Stomach (tissue), 9 donors: ENCODE data around the gene RRAGD. TPM values are rescaled to one million over a fixed set of nuclear protein-coding genes. Genes with fewer than 3 reads are reported as not detected.

Experiments used
- DNase-seq, 2 donors: peaks; one replicate each; pipeline versions ENCODE4 v3.0.0 to v3.0.0-alpha.2; 2013 to 2019
- H3K27ac ChIP-seq, 5 donors: fragments of 200-600 bp in 4 of 5; sonication (generic) in 4 of 5; one replicate each; pipeline ENCODE4 v1.5.1; 2013 to 2019; ENCODE audit warnings: mild to moderate bottlenecking in 1 of 5, moderate library complexity in 1 of 5
- H3K27me3 ChIP-seq, 3 donors: fragments of 200-600 bp; sonication (generic); one replicate each; pipeline ENCODE4 v1.5.1; 2017 to 2019; ENCODE audit warnings: mixed run types in 1 of 3
- H3K36me3 ChIP-seq, 4 donors: fragments of 200-600 bp; sonication (generic); 1 replicate in 3 of 4; 2 replicates in 1 of 4; pipeline ENCODE4 v1.5.1; 2016 to 2019
- H3K4me1 ChIP-seq, 4 donors: fragments of 200-600 bp; sonication (generic); one replicate each; pipeline ENCODE4 v1.5.1; 2016 to 2019
- H3K4me3 ChIP-seq, 4 donors: fragments of 200-600 bp; sonication (generic) in 3 of 4; one replicate each; pipeline ENCODE4 v1.5.1; 2016 to 2019; ENCODE audit warnings: mild to moderate bottlenecking in 1 of 4
- H3K9me3 ChIP-seq, 4 donors: fragments of 200-600 bp; sonication (generic); one replicate each; pipeline ENCODE4 v1.5.1; 2016 to 2019
- EP300 ChIP-seq: sonication (generic); formaldehyde crosslinking; IDR thresholded peaks from one replicate; pipeline ENCODE4 v1.6.1; 2017; ENCODE audit warnings: antibody characterized with exemption
- POLR2A ChIP-seq, 4 donors: fragments of 450-650 bp; IDR thresholded peaks; one replicate each; pipeline ENCODE4 v1.6.1; 2016; ENCODE audit warnings: antibody characterized with exemption in 4 of 4, control low read depth in 2 of 4, mild to moderate bottlenecking in 1 of 4, moderate library complexity in 1 of 4
- POLR2AphosphoS5 ChIP-seq, 3 donors: sonication (generic); formaldehyde crosslinking; IDR thresholded peaks; one replicate each; pipeline ENCODE4 v1.6.1; 2016; ENCODE audit warnings: antibody characterized with exemption in 3 of 3
- WGBS, 5 donors: extraction: QIAGEN DNeasy Blood & Tissue Kit in 3 of 5; methylation state at CpG; one replicate each; pipeline versions ENCODE4 v1.1.5 to v1.1.7; 2013 to 2018; 5-methylcytosine and 5-hydroxymethylcytosine counted together
- intact Hi-C: fragments of 100-400 bp; cut with DNase I; formaldehyde crosslinking; loops from one replicate; pipeline ENCODE4 v1.15.1; 2023; ENCODE audit warnings: low total_unique reads
- polyA plus RNA-seq, 3 donors: library from polyadenylated mRNA; stranded (reverse); fragments of 200-250 nt; gene quantifications; one replicate each; pipeline ENCODE4 v1.2.3, GENCODE V29; 2013
- total RNA-seq, 5 donors: library from RNA; depleted of rRNA; stranded (reverse); fragments of >200 nt; gene quantifications; one replicate each; pipeline versions ENCODE4 v1.1.0 to v1.2.3, GENCODE V29; 2014 to 2016
- TF ChIP-seq, protein P1 (sequence below), 7 experiments: fragments of 450-650 bp in 4 of 7; fragments of 200-600 bp in 3 of 7; sonication (generic) in 3 of 7; IDR thresholded peaks; one replicate each; pipeline ENCODE4 v1.5.1; 2016 to 2019; ENCODE audit warnings: antibody characterized with exemption in 7 of 7, control low read depth in 2 of 7, mild to moderate bottlenecking in 1 of 7
- donor health status: healthy with polysubstance abuse.
- donor health status: Bipolar disorder and iron deficiency.
- donor health status: healthy.

RRAGD gene
- total and polyA plus RNA-seq, 8 donors: 1.7 to 45.1 (median 4.4) TPM

- peaks cover 5 to 19% (median 17%) of the 10 kb centered on the region in 4 donors for H3K4me1 ChIP-seq
- H3K27me3 ChIP-seq: no peaks in the 10 kb centered on the region
- TF ChIP-seq POLR2AphosphoS5 (IDR thresholded peaks at IDR 0.05): no peak
- TF ChIP-seq, protein P1, sequence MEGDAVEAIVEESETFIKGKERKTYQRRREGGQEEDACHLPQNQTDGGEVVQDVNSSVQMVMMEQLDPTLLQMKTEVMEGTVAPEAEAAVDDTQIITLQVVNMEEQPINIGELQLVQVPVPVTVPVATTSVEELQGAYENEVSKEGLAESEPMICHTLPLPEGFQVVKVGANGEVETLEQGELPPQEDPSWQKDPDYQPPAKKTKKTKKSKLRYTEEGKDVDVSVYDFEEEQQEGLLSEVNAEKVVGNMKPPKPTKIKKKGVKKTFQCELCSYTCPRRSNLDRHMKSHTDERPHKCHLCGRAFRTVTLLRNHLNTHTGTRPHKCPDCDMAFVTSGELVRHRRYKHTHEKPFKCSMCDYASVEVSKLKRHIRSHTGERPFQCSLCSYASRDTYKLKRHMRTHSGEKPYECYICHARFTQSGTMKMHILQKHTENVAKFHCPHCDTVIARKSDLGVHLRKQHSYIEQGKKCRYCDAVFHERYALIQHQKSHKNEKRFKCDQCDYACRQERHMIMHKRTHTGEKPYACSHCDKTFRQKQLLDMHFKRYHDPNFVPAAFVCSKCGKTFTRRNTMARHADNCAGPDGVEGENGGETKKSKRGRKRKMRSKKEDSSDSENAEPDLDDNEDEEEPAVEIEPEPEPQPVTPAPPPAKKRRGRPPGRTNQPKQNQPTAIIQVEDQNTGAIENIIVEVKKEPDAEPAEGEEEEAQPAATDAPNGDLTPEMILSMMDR (IDR thresholded peaks at IDR 0.05): no peak
- TF ChIP-seq POLR2A (IDR thresholded peaks at IDR 0.05): no peak
- no peak for TF ChIP-seq EP300
- H3K27ac ChIP-seq: no peak overlapping the region
- no peak for DNase-seq
- H3K4me3 ChIP-seq: no peak overlapping the region
- intact Hi-C loops: no loop called here
- H3K9me3 ChIP-seq: no peaks in the 10 kb centered on the region
- no peaks in the 10 kb centered on the region for H3K36me3 ChIP-seq
- WGBS, 5 donors: 47 to 52% (median 49%) methylated on average over 2 of the region's 2 CpGs
Measured at GRCh38 chr6:89436226-89436625, 24.2 kb upstream of the RRAGD start.

DNA sequence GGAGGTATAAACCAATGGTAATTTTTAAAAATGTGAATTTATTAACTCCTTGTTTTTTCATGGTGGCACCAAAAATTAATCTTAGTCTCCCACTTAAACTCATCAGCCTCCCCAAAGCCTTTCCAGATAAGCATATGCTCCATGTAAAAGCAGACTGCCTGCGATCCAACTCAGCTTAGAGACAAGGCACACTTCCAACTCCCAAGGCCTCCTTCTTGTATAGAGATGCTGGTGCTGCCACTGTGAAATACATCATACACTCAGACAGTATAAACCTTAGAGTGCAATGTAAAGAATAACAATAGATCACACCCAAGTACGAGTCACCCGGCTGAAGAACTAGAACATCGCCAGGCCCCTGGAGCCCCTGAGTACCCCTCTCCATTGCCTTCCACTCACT is 22.9 kb upstream of the RRAGD start:
- peak in 1 of 2 donors; percentile 55 for DNase-seq
- Histone ChIP-seq H3K27me3 (no peaks in the 10 kb centered on the region), H3K36me3 (no peaks in the 10 kb centered on the region), H3K9me3 (no peaks in the 10 kb centered on the region), H3K4me1 (peaks cover 5 to 19% (median 17%) of the 10 kb centered on the region in 4 donors), H3K27ac (no peak overlapping the region), H3K4me3 (no peak overlapping the region)
- 69 to 86% (median 78%) methylated on average over 4 of the region's 4 CpGs for WGBS, 5 donors
- intact Hi-C loops: loop anchor here (5.0 kb wide), 1 partner anchor 177 kb away; no protein-coding TSS in a partner anchor
- TF ChIP-seq POLR2AphosphoS5 (IDR thresholded peaks at IDR 0.05): no peak
- TF ChIP-seq EP300: no peak
- TF ChIP-seq POLR2A (IDR thresholded peaks at IDR 0.05): no peak
- TF ChIP-seq, protein P1 (IDR thresholded peaks at IDR 0.05): no peak

- 76 to 83% (median 80%) methylated on average over 3 of the region's 3 CpGs for WGBS, 5 donors
- Histone ChIP-seq H3K4me3 (peak overlapping the region; percentile 88 to 93 (median 90)), H3K9me3 (no peaks in the 10 kb centered on the region), H3K27ac (peak overlapping the region in 1 of 5 donors; percentile 73), H3K27me3 (no peaks in the 10 kb centered on the region), H3K4me1 (peaks cover 5 to 19% (median 17%) of the 10 kb centered on the region in 4 donors), H3K36me3 (no peaks in the 10 kb centered on the region)
- TF ChIP-seq EP300: no peak
- TF ChIP-seq POLR2AphosphoS5 (IDR thresholded peaks at IDR 0.05): no peak
- no peak for TF ChIP-seq POLR2A (IDR thresholded peaks at IDR 0.05)
- TF ChIP-seq, protein P1 (IDR thresholded peaks at IDR 0.05): no peak
- intact Hi-C loops: loop anchor here (5.0 kb wide), 1 partner anchor 178 kb away; no protein-coding TSS in a partner anchor
- no peak for DNase-seq
Measured at GRCh38 chr6:89434150-89434499, 22.1 kb upstream of the RRAGD start.

GRCh38 chr6:89433252-89434149 is 21.4 kb upstream of the RRAGD start:
- intact Hi-C loops: loop anchor here (5.0 kb wide), 1 partner anchor 179 kb away; no protein-coding TSS in a partner anchor
- peak overlapping the region in 2 of 5 donors; percentile 54 to 73 for H3K27ac ChIP-seq
- 3 to 5% (median 4%) methylated on average over 11 to 75 of the region's 80 CpGs for WGBS, 5 donors

More at GRCh38 chr6:89433252-89434149, 21.4 kb upstream of the RRAGD start:
- no peaks in the 10 kb centered on the region for H3K9me3 ChIP-seq
- TF ChIP-seq, protein P1 (IDR thresholded peaks at IDR 0.05): no peak
- no peak for TF ChIP-seq POLR2AphosphoS5 (IDR thresholded peaks at IDR 0.05)
- TF ChIP-seq POLR2A (IDR thresholded peaks at IDR 0.05): no peak
- TF ChIP-seq EP300: no peak
- H3K4me1 ChIP-seq: peaks cover 5 to 19% (median 17%) of the 10 kb centered on the region in 4 donors
- no peaks in the 10 kb centered on the region for H3K27me3 ChIP-seq
- no peaks in the 10 kb centered on the region for H3K36me3 ChIP-seq
- H3K4me3 ChIP-seq: peak overlapping the region; percentile 88 to 93 (median 90)
- peak; percentile 29 to 58 for DNase-seq
